Endothelial cell (in vitro differentiated cells): ENCODE data around the gene UNC119B. TPM values are rescaled to one million over a fixed set of nuclear protein-coding genes. Genes with fewer than 3 reads are reported as not detected.

Experiments
- DNase-seq: peaks from one replicate; pipeline ENCODE4 v3.0.0; 2021; ENCODE audit warnings: low spot score
- H3K27ac Mint-ChIP-seq: one replicate; pipeline ENCODE4 v1.8.0; 2021; ENCODE audit warnings: mixed read lengths, inconsistent platforms; ENCODE audit not compliant: unreplicated experiment
- H3K27me3 Mint-ChIP-seq: one replicate; pipeline ENCODE4 v1.8.0; 2021; ENCODE audit warnings: mild to moderate bottlenecking, moderate library complexity, mixed read lengths, inconsistent platforms; ENCODE audit not compliant: unreplicated experiment
- H3K36me3 Mint-ChIP-seq: one replicate; pipeline ENCODE4 v1.8.0; 2021; ENCODE audit warnings: mild to moderate bottlenecking, low read depth, mixed read lengths, inconsistent platforms; ENCODE audit not compliant: unreplicated experiment
- H3K4me1 Mint-ChIP-seq: one replicate; pipeline ENCODE4 v1.8.0; 2021; ENCODE audit warnings: mild to moderate bottlenecking, mixed read lengths, inconsistent platforms; ENCODE audit not compliant: unreplicated experiment
- H3K4me3 Mint-ChIP-seq: one replicate; pipeline ENCODE4 v1.8.0; 2021; ENCODE audit warnings: mild to moderate bottlenecking, mixed read lengths, inconsistent platforms; ENCODE audit not compliant: unreplicated experiment
- H3K9me3 Mint-ChIP-seq: one replicate; pipeline ENCODE4 v1.8.0; 2021; ENCODE audit warnings: mixed read lengths, inconsistent platforms; ENCODE audit not compliant: unreplicated experiment
- CTCF ChIP-seq: fragments of 200-600 bp; sonication (generic); IDR thresholded peaks from one replicate; pipeline ENCODE4 v1.5.0; 2021; ENCODE audit warnings: antibody characterized with exemption; ENCODE audit not compliant: unreplicated experiment
- total RNA-seq: library from RNA; stranded (reverse); fragmentation: NEBNext Ultra II Directional; extraction: Animal tissue kit (Norgen Biotek cat#: 25700); gene quantifications from one replicate; pipeline ENCODE4 v1.2.1, GENCODE V29; 2021; ENCODE audit not compliant: unreplicated experiment

The UNC119B gene
- total RNA-seq, 1 donor from 2014 or later: 35.0 TPM

GRCh38 chr12:120750806-120751205, 40.5 kb downstream of the UNC119B start:
- Mint-ChIP-seq H3K27me3 (peaks cover 3% of the 10 kb centered on the region), H3K27ac (no peak overlapping the region), H3K4me3 (no peak overlapping the region), H3K9me3 (no peaks in the 10 kb centered on the region), H3K4me1 (no peaks in the 10 kb centered on the region), H3K36me3 (no peaks in the 10 kb centered on the region)
- no peak for TF ChIP-seq CTCF
- no peak for DNase-seq

- Mint-ChIP-seq H3K36me3 (no peaks in the 10 kb centered on the region), H3K9me3 (no peaks in the 10 kb centered on the region), H3K4me3 (no peak overlapping the region), H3K27ac (no peak overlapping the region), H3K4me1 (no peaks in the 10 kb centered on the region), H3K27me3 (peaks cover 3% of the 10 kb centered on the region)
- no peak for TF ChIP-seq CTCF
- no peak for DNase-seq
These were observed 41.1 kb downstream of the UNC119B start for GRCh38 chr12:120751389-120751788.

- Mint-ChIP-seq H3K36me3 (peaks cover 5% of the 10 kb centered on the region), H3K4me3 (no peak overlapping the region), H3K9me3 (no peaks in the 10 kb centered on the region), H3K27ac (no peak overlapping the region), H3K27me3 (peaks cover 1% of the 10 kb centered on the region), H3K4me1 (no peaks in the 10 kb centered on the region)
- no peak for TF ChIP-seq CTCF
- no peak for DNase-seq
These were observed 44.5 kb downstream of the UNC119B start for GRCh38 chr12:120754792-120755191.

GRCh38 chr12:120755269-120755668, 45.0 kb downstream of the UNC119B start:
- TF ChIP-seq CTCF: no peak
- Mint-ChIP-seq H3K36me3 (peaks cover 5% of the 10 kb centered on the region), H3K4me3 (no peak overlapping the region), H3K9me3 (no peaks in the 10 kb centered on the region), H3K27me3 (peaks cover 1% of the 10 kb centered on the region), H3K27ac (no peak overlapping the region), H3K4me1 (peaks cover 2% of the 10 kb centered on the region)
- DNase-seq: no peak

- no peak for DNase-seq
- Mint-ChIP-seq H3K4me3 (no peak overlapping the region), H3K36me3 (peaks cover 21% of the 10 kb centered on the region), H3K27me3 (peaks cover 1% of the 10 kb centered on the region), H3K9me3 (no peaks in the 10 kb centered on the region), H3K27ac (no peak overlapping the region), H3K4me1 (peaks cover 17% of the 10 kb centered on the region)
- TF ChIP-seq CTCF: no peak
These were observed 47.0 kb downstream of the UNC119B start for GRCh38 chr12:120757226-120757742.
